ENCODE measurements around the gene CCDC144A. TPM values are rescaled to one million over a fixed set of nuclear protein-coding genes. Genes with fewer than 3 reads are reported as not detected.
"Not testable (repeated sequence)": the region's sequence is repeated elsewhere in the genome, so short reads cannot be mapped to it uniquely, and the experiment has no call there.

The CCDC144A gene
- total RNA-seq, 4 donors from 2014 or later: 0.67 to 14.4 (median 5.7) TPM

- 60 to 71% methylated on average over 1 to 2 of the region's 5 CpGs for WGBS, 2 donors (ENCODE audit: low coverage in 1 of 2)
- peaks cover 0 to 17% of the 10 kb centered on the region in 2 donors for H3K36me3 ChIP-seq
- not testable (repeated sequence) for H3K9me3 ChIP-seq, H3K4me1 ChIP-seq, H3K4me3 ChIP-seq, H3K27ac ChIP-seq, H3K27me3 ChIP-seq, ATAC-seq
These were observed 104.2 kb downstream of the CCDC144A start for GRCh38 chr17:16794215-16794614.

GRCh38 chr17:16795894-16796293 is 105.9 kb downstream of the CCDC144A start:
- not testable (repeated sequence) for H3K4me1 ChIP-seq, H3K9me3 ChIP-seq, ATAC-seq, H3K4me3 ChIP-seq, H3K27me3 ChIP-seq, H3K27ac ChIP-seq
- 82% methylated on average over 3 of the region's 7 CpGs; no CpG with 5 or more reads in 1 of the 2 donors for WGBS, 2 donors (ENCODE audit: low coverage in 1 of 2)
- peaks cover 0 to 23% of the 10 kb centered on the region in 2 donors for H3K36me3 ChIP-seq

- H3K4me1 ChIP-seq, ATAC-seq, H3K36me3 ChIP-seq, H3K4me3 ChIP-seq, H3K9me3 ChIP-seq, H3K27me3 ChIP-seq, H3K27ac ChIP-seq: not testable (repeated sequence)
- WGBS, 2 donors (ENCODE audit: low coverage in 1 of 2): 80% methylated on average over 1 of the region's 5 CpGs; no CpG with 5 or more reads in 1 of the 2 donors
These were observed 114.8 kb downstream of the CCDC144A start for GRCh38 chr17:16804851-16805250.

GRCh38 chr17:16806599-16806998 is 116.6 kb downstream of the CCDC144A start:
- 80 to 93% methylated on average over 2 to 4 of the region's 4 CpGs for WGBS, 2 donors (ENCODE audit: low coverage in 1 of 2)
- H3K4me3 ChIP-seq, H3K9me3 ChIP-seq, H3K4me1 ChIP-seq, ATAC-seq, H3K36me3 ChIP-seq, H3K27ac ChIP-seq, H3K27me3 ChIP-seq: not testable (repeated sequence)

GRCh38 chr17:16807620-16808019 is 117.6 kb downstream of the CCDC144A start:
- WGBS, 2 donors (ENCODE audit: low coverage in 1 of 2): 80% methylated on average over 1 of the region's 9 CpGs; no CpG with 5 or more reads in 1 of the 2 donors
- H3K4me3 ChIP-seq, H3K9me3 ChIP-seq, H3K4me1 ChIP-seq, H3K27me3 ChIP-seq, ATAC-seq, H3K36me3 ChIP-seq, H3K27ac ChIP-seq: not testable (repeated sequence)

GRCh38 chr17:16810236-16810635 is 120.2 kb downstream of the CCDC144A start:
- H3K27me3 ChIP-seq: peaks cover 10% of the 10 kb centered on the region
- WGBS, 2 donors (ENCODE audit: low coverage in 1 of 2): no CpG with 5 or more reads among the region's 5 CpGs
- H3K27ac ChIP-seq, H3K9me3 ChIP-seq, ATAC-seq, H3K36me3 ChIP-seq, H3K4me3 ChIP-seq, H3K4me1 ChIP-seq: not testable (repeated sequence)

- peaks cover 10% of the 10 kb centered on the region for H3K27me3 ChIP-seq
- 21% methylated on average over 7 of the region's 7 CpGs; no CpG with 5 or more reads in 1 of the 2 donors for WGBS, 2 donors (ENCODE audit: low coverage in 1 of 2)
- not testable (repeated sequence) for H3K27ac ChIP-seq, H3K36me3 ChIP-seq, H3K4me3 ChIP-seq, H3K9me3 ChIP-seq, H3K4me1 ChIP-seq, ATAC-seq
These were observed 122.1 kb downstream of the CCDC144A start for GRCh38 chr17:16812126-16812525.

GRCh38 chr17:16814439-16814838 is 124.4 kb downstream of the CCDC144A start:
- ATAC-seq: no peak
- H3K9me3 ChIP-seq: no peaks in the 10 kb centered on the region
- no peak overlapping the region for H3K27ac ChIP-seq
- no peak overlapping the region for H3K4me3 ChIP-seq
- peaks cover 0 to 8% (median 0%) of the 10 kb centered on the region in 3 donors for H3K4me1 ChIP-seq
- no peaks in the 10 kb centered on the region for H3K36me3 ChIP-seq
- TF ChIP-seq EP300 (IDR thresholded peaks at IDR 0.05) (no peak), POLR2AphosphoS5 (IDR thresholded peaks at IDR 0.05) (no peak), CTCF (IDR thresholded peaks at IDR 0.05) (no peak), POLR2A (IDR thresholded peaks at IDR 0.05) (no peak)
- H3K27me3 ChIP-seq: peaks cover 10% of the 10 kb centered on the region
- WGBS, 2 donors (ENCODE audit: low coverage in 1 of 2): 70% methylated on average over 5 of the region's 7 CpGs; no CpG with 5 or more reads in 1 of the 2 donors

- peaks cover 0 to 25% (median 0%) of the 10 kb centered on the region in 3 donors for H3K4me1 ChIP-seq
- H3K27me3 ChIP-seq: peaks cover 8% of the 10 kb centered on the region
- WGBS, 2 donors (ENCODE audit: low coverage in 1 of 2): 85% methylated on average over 7 of the region's 7 CpGs; no CpG with 5 or more reads in 1 of the 2 donors
- ATAC-seq: no peak
- no peaks in the 10 kb centered on the region for H3K36me3 ChIP-seq
- no peak overlapping the region for H3K4me3 ChIP-seq
- no peaks in the 10 kb centered on the region for H3K9me3 ChIP-seq
- no peak overlapping the region for H3K27ac ChIP-seq
- TF ChIP-seq POLR2A (IDR thresholded peaks at IDR 0.05) (no peak), EP300 (IDR thresholded peaks at IDR 0.05) (no peak), CTCF (IDR thresholded peaks at IDR 0.05) (no peak), POLR2AphosphoS5 (IDR thresholded peaks at IDR 0.05) (no peak)
These were observed 127.2 kb downstream of the CCDC144A start for GRCh38 chr17:16817201-16817600.

- not testable (repeated sequence) for H3K27me3 ChIP-seq, H3K4me3 ChIP-seq, H3K27ac ChIP-seq, H3K9me3 ChIP-seq, ATAC-seq, H3K36me3 ChIP-seq
- H3K4me1 ChIP-seq: peaks cover 0 to 25% (median 0%) of the 10 kb centered on the region in 3 donors
- 86% methylated on average over 7 of the region's 7 CpGs; no CpG with 5 or more reads in 1 of the 2 donors for WGBS, 2 donors (ENCODE audit: low coverage in 1 of 2)
These were observed 127.9 kb downstream of the CCDC144A start for GRCh38 chr17:16817940-16818339.

Measured in gastroesophageal sphincter (tissue), 4 donors.